Measurements from ENCODE around the gene LRMDA.

The LRMDA gene

GRCh38 chr10:75827587-75828021 lies 396.2 kb downstream of the LRMDA start:
- no peaks in the 10 kb centered on the region for H3K36me3 ChIP-seq (ENCODE audit: control insufficient read depth in 2 of 2, insufficient read depth in 1 of 2, low read length in 2 of 2)
- ChIA-PET POLR2A (no interaction called here), CTCF (no interaction called here)
- no peak for TF ChIP-seq GLIS2 (tag by site-specific recombination; IDR thresholded peaks at IDR 0.05)
- no peak for TF ChIP-seq ZNF239 (tag by site-specific recombination; IDR thresholded peaks at IDR 0.05)
- H3K4me3 ChIP-seq (ENCODE audit: low read depth, low read length) = no peak overlapping the region
- no peaks in the 10 kb centered on the region for H3K9me3 ChIP-seq (ENCODE audit: control insufficient read depth, insufficient read depth, low read depth, low read length)
- H3K27ac ChIP-seq (ENCODE audit: extremely low read depth, low read depth, low read length) = no peak overlapping the region
- no peaks in the 10 kb centered on the region for H3K4me1 ChIP-seq (ENCODE audit: control insufficient read depth, insufficient read depth, low read length)

DNA sequence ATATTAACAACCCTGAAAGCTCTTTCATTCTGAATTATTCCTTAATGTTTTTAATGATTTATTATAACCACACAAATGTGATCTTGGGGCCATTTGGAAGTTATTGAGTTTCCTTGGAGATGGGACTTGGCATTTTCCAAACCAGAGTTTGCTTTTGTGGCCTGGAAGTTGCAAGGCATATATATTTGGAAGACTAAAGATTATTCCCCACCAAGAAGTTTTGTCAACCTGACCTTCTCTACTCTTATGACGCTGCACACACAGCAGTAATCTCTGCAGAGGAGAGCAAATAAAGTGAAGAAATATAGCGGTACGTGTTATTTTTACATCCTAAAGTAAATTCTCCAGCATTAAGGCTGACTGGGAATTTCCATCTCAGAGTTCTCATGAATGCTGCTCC lies 397.0 kb downstream of the LRMDA start:
- Histone ChIP-seq H3K27ac (ENCODE audit: extremely low read depth, low read depth, low read length) (no peak overlapping the region), H3K4me3 (ENCODE audit: low read depth, low read length) (no peak overlapping the region), H3K36me3 (ENCODE audit: control insufficient read depth in 2 of 2, insufficient read depth in 1 of 2, low read length in 2 of 2) (no peaks in the 10 kb centered on the region), H3K4me1 (ENCODE audit: control insufficient read depth, insufficient read depth, low read length) (no peaks in the 10 kb centered on the region), H3K9me3 (ENCODE audit: control insufficient read depth, insufficient read depth, low read depth, low read length) (no peaks in the 10 kb centered on the region)
- CTCF ChIA-PET = no interaction called here
- TF ChIP-seq SALL2 (tag by site-specific recombination; IDR thresholded peaks at IDR 0.05; ENCODE audit: borderline replicate concordance) (no peak), HOXA7 (CRISPR knock-in tag; IDR thresholded peaks at IDR 0.05; ENCODE audit: borderline replicate concordance) (no peak), ZNF211 (tag by site-specific recombination; IDR thresholded peaks at IDR 0.05; ENCODE audit: low read depth) (no peak), ZNF670 (tag by site-specific recombination; IDR thresholded peaks at IDR 0.05; ENCODE audit: low read depth) (no peak), KLF1 (tag by site-specific recombination; IDR thresholded peaks at IDR 0.05) (no peak), ZNF473 (tag by site-specific recombination; IDR thresholded peaks at IDR 0.05) (no peak), ZNF621 (tag by site-specific recombination; IDR thresholded peaks at IDR 0.05) (no peak), ZBTB10 (tag by site-specific recombination; IDR thresholded peaks at IDR 0.05) (no peak), EGR2 (tag by site-specific recombination; IDR thresholded peaks at IDR 0.05; ENCODE audit: low read depth) (no peak), ZNF114 (tag by site-specific recombination; IDR thresholded peaks at IDR 0.05) (no peak), ZBTB1 (tag by site-specific recombination; IDR thresholded peaks at IDR 0.05) (no peak), ZBTB49 (tag by site-specific recombination; IDR thresholded peaks at IDR 0.05; ENCODE audit: low read depth) (no peak), ZNF155 (tag by site-specific recombination; IDR thresholded peaks at IDR 0.05) (no peak)
- TF ChIP-seq, protein P1, sequence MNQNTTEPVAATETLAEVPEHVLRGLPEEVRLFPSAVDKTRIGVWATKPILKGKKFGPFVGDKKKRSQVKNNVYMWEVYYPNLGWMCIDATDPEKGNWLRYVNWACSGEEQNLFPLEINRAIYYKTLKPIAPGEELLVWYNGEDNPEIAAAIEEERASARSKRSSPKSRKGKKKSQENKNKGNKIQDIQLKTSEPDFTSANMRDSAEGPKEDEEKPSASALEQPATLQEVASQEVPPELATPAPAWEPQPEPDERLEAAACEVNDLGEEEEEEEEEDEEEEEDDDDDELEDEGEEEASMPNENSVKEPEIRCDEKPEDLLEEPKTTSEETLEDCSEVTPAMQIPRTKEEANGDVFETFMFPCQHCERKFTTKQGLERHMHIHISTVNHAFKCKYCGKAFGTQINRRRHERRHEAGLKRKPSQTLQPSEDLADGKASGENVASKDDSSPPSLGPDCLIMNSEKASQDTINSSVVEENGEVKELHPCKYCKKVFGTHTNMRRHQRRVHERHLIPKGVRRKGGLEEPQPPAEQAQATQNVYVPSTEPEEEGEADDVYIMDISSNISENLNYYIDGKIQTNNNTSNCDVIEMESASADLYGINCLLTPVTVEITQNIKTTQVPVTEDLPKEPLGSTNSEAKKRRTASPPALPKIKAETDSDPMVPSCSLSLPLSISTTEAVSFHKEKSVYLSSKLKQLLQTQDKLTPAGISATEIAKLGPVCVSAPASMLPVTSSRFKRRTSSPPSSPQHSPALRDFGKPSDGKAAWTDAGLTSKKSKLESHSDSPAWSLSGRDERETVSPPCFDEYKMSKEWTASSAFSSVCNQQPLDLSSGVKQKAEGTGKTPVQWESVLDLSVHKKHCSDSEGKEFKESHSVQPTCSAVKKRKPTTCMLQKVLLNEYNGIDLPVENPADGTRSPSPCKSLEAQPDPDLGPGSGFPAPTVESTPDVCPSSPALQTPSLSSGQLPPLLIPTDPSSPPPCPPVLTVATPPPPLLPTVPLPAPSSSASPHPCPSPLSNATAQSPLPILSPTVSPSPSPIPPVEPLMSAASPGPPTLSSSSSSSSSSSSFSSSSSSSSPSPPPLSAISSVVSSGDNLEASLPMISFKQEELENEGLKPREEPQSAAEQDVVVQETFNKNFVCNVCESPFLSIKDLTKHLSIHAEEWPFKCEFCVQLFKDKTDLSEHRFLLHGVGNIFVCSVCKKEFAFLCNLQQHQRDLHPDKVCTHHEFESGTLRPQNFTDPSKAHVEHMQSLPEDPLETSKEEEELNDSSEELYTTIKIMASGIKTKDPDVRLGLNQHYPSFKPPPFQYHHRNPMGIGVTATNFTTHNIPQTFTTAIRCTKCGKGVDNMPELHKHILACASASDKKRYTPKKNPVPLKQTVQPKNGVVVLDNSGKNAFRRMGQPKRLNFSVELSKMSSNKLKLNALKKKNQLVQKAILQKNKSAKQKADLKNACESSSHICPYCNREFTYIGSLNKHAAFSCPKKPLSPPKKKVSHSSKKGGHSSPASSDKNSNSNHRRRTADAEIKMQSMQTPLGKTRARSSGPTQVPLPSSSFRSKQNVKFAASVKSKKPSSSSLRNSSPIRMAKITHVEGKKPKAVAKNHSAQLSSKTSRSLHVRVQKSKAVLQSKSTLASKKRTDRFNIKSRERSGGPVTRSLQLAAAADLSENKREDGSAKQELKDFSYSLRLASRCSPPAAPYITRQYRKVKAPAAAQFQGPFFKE (tag by site-specific recombination; IDR thresholded peaks at IDR 0.05; ENCODE audit: borderline replicate concordance) = no peak
- TF ChIP-seq, protein P2, sequence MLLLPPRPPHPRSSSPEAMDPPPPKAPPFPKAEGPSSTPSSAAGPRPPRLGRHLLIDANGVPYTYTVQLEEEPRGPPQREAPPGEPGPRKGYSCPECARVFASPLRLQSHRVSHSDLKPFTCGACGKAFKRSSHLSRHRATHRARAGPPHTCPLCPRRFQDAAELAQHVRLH (tag by site-specific recombination; IDR thresholded peaks at IDR 0.05) = no peak
- POLR2A ChIA-PET = no interaction called here
